Progenitor cell of endocrine pancreas (in vitro differentiated cells): ENCODE results near the gene FIBCD1. TPM values are rescaled to one million over a fixed set of nuclear protein-coding genes. Genes with fewer than 3 reads are reported as not detected.
"Not testable (repeated sequence)": the region's sequence is repeated elsewhere in the genome, so short reads cannot be mapped to it uniquely, and the experiment has no call there.

Source experiments
- DNase-seq: peaks from one replicate; pipeline ENCODE4 v3.0.0; 2021; ENCODE audit warnings: low spot score; ENCODE audit not compliant: unreplicated experiment
- H3K27ac Mint-ChIP-seq: 2 replicates; pipeline ENCODE4 v1.8.0; 2021; ENCODE audit warnings: mild to moderate bottlenecking, moderate library complexity, mixed read lengths
- H3K27me3 Mint-ChIP-seq: 2 replicates; pipeline ENCODE4 v1.8.0; 2021; ENCODE audit warnings: mixed read lengths
- H3K36me3 Mint-ChIP-seq: 2 replicates; pipeline ENCODE4 v1.8.0; 2022; ENCODE audit warnings: mixed read lengths; ENCODE audit not compliant: insufficient read depth
- H3K4me1 Mint-ChIP-seq: 2 replicates; pipeline ENCODE4 v1.8.0; 2021; ENCODE audit warnings: low read depth, mixed read lengths
- H3K4me3 Mint-ChIP-seq: 2 replicates; pipeline ENCODE4 v1.8.0; 2021; ENCODE audit warnings: low read depth, mild to moderate bottlenecking, moderate library complexity, mixed read lengths
- H3K9me3 Mint-ChIP-seq: 2 replicates; pipeline ENCODE4 v1.8.0; 2021; ENCODE audit warnings: low read depth, mixed read lengths
- CTCF ChIP-seq: fragments of 200-600 bp; sonication (generic); IDR thresholded peaks from one replicate; pipeline ENCODE4 v1.5.0; 2021; ENCODE audit warnings: antibody characterized with exemption, mild to moderate bottlenecking; ENCODE audit not compliant: unreplicated experiment
- total RNA-seq: library from RNA; stranded (reverse); gene quantifications from 2 replicates; pipeline ENCODE4 v1.2.1, GENCODE V29; 2021

The FIBCD1 gene
- total RNA-seq, 1 donor from 2014 or later = not detected

GRCh38 chr9:130912932-130913598 lies 26.0 kb downstream of the FIBCD1 start:
- Mint-ChIP-seq H3K4me1 (no peaks in the 10 kb centered on the region), H3K27ac (no peak overlapping the region), H3K36me3 (no peaks in the 10 kb centered on the region), H3K4me3 (no peak overlapping the region), H3K9me3 (no peaks in the 10 kb centered on the region), H3K27me3 (peaks cover 7% of the 10 kb centered on the region)
- no peak for DNase-seq
- TF ChIP-seq CTCF = no peak

- Mint-ChIP-seq H3K27me3 (peaks cover 2% of the 10 kb centered on the region), H3K36me3 (no peaks in the 10 kb centered on the region), H3K4me3 (no peak overlapping the region), H3K27ac (no peak overlapping the region), H3K9me3 (no peaks in the 10 kb centered on the region), H3K4me1 (no peaks in the 10 kb centered on the region)
- no peak for DNase-seq
- no peak for TF ChIP-seq CTCF
These were observed 27.6 kb downstream of the FIBCD1 start for GRCh38 chr9:130911254-130912049.

- not testable (repeated sequence) for H3K4me3 Mint-ChIP-seq
These were observed 28.4 kb downstream of the FIBCD1 start for GRCh38 chr9:130910670-130911069.

GRCh38 chr9:130910041-130910440 lies 29.0 kb downstream of the FIBCD1 start:
- H3K9me3 Mint-ChIP-seq, H3K27ac Mint-ChIP-seq, H3K4me1 Mint-ChIP-seq, H3K36me3 Mint-ChIP-seq, H3K4me3 Mint-ChIP-seq, DNase-seq, H3K27me3 Mint-ChIP-seq: not testable (repeated sequence)

More at GRCh38 chr9:130910670-130911069, 28.4 kb downstream of the FIBCD1 start:
- not testable (repeated sequence) for DNase-seq, H3K9me3 Mint-ChIP-seq, H3K4me1 Mint-ChIP-seq, H3K27ac Mint-ChIP-seq, H3K36me3 Mint-ChIP-seq, H3K27me3 Mint-ChIP-seq

GRCh38 chr9:130908878-130909355 lies 30.1 kb downstream of the FIBCD1 start:
- H3K4me3 Mint-ChIP-seq = no peak overlapping the region

More at GRCh38 chr9:130908878-130909355, 30.1 kb downstream of the FIBCD1 start:
- peaks cover 2% of the 10 kb centered on the region for H3K27me3 Mint-ChIP-seq
- H3K4me1 Mint-ChIP-seq = no peaks in the 10 kb centered on the region
- no peaks in the 10 kb centered on the region for H3K9me3 Mint-ChIP-seq
- no peaks in the 10 kb centered on the region for H3K36me3 Mint-ChIP-seq
- DNase-seq = no peak
- no peak overlapping the region for H3K27ac Mint-ChIP-seq
- no peak for TF ChIP-seq CTCF
